Measurements from ENCODE around the gene HLF.
"Not testable (repeated sequence)": the region's sequence is repeated elsewhere in the genome, so short reads cannot be mapped to it uniquely, and the experiment has no call there.

The HLF gene

GRCh38 chr17:55312852-55313251 lies 48.1 kb downstream of the HLF start:
- no peak for DNase-seq

- DNase-seq, result no peak
These were observed 49.5 kb downstream of the HLF start for GRCh38 chr17:55314061-55314783.

DNA sequence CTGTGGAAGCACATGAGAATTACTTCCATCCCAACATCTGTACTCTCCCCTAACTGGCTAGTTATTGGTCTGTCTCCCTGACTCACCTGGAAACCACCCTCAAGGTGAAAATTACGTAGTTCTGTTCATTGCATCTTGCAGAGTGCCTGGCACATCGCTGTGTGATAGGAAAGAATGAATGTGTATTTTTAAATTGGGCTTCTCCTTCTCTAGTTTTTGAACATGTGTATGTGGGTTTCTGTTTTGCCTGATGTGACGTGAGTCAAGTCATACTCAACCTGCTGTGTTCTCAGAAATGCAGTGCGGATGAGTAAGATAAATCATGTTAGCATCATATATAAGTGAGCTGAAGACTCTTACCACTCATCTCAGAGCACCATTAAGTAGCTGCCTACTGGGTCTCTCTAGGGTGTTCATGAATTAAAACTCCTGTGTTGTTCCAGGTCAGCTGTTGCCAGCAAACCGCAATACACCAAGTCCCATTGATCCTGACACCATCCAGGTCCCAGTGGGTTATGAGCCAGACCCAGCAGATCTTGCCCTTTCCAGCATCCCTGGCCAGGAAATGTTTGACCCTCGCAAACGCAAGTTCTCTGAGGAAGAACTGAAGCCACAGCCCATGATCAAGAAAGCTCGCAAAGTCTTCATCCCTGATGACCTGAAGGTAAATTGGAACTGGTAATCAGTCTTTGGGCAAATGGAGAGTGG lies 50.2 kb downstream of the HLF start:
- DNase-seq, result no peak

DNA sequence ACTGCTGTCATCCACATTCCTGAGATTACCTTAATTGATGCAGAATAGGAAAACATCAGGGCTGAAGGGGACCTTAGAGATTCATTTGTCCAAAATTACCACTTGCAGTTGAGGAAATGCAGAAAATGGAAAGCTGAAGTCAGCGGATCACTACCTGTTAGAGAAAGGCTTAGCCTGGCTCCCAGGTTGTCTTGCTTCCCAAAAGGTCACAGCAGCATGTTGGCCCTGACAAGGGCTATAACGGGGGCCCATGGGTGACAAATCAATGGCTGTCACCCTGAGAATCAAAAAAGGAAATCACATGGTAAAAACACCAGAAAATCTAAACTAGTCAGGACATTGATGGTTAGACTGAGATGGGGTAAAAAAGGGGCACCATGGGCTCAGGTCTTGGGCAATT lies 51.7 kb downstream of the HLF start:
- DNase-seq, result no peak

DNA sequence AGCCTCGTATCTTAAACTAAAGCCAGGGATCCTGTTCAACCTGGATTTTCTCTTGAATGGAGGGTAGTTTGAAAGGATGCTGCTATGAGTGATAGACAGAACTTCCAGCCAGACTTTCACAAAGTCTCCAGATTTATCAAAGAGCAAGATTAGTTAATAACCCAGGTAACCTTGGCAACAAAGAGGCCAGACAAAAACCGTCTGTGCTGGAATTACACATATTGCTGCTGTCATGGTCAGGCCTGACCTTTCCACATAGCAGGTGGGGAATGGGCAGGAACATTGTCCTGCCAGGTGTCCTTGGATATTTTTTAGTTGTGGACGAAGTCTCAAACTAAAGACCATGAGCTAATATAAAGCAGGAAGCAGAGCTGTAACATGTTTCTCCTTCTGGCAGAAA lies 52.5 kb downstream of the HLF start:
- DNase-seq, result no peak

GRCh38 chr17:55318081-55318480 lies 53.3 kb downstream of the HLF start:
- DNase-seq, result no peak

DNA sequence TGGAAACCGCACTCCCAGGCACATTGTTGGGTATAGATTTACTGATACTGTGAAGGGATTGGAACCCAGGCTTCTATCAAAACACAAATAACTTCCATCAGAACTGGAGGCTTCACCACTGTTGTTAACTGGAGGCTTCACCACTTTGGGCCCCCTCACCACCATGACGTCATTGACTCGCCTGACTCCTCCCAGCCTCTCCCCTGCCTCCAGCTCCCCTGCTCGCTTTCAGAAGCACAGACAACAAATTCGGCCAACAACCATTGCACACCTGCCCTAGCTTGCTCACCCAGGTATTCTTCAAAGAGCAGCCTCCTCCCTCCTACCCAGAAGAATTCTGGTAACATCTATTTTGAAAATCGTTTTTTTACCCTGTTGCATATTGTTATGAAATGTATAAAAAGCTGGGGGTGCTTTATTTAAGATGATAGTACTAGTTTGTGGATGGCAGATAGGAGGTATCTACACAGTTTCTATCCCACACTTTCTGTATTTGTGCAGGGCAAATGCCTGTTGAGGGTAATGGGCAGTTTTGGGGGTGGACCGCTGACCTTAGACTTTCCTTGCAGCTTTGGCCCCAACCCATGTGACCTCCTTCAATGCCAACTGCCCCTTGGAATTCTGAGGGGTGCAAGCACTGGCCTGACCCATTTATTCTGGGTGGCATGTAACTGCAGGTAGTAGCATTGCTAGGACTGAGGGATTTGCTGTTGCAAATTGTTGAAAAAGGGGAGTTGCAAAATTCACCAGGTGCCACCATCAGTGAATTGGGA lies 54.1 kb downstream of the HLF start:
- no peak for DNase-seq

GRCh38 chr17:55319933-55320593 lies 55.3 kb downstream of the HLF start:
- no peak for DNase-seq

- DNase-seq, result no peak
These were observed 56.0 kb downstream of the HLF start for GRCh38 chr17:55320594-55321426.

- no peak for DNase-seq
These were observed 56.8 kb downstream of the HLF start for GRCh38 chr17:55321427-55322060.

GRCh38 chr17:55322453-55322985 lies 57.8 kb downstream of the HLF start:
- no peak for DNase-seq

DNA sequence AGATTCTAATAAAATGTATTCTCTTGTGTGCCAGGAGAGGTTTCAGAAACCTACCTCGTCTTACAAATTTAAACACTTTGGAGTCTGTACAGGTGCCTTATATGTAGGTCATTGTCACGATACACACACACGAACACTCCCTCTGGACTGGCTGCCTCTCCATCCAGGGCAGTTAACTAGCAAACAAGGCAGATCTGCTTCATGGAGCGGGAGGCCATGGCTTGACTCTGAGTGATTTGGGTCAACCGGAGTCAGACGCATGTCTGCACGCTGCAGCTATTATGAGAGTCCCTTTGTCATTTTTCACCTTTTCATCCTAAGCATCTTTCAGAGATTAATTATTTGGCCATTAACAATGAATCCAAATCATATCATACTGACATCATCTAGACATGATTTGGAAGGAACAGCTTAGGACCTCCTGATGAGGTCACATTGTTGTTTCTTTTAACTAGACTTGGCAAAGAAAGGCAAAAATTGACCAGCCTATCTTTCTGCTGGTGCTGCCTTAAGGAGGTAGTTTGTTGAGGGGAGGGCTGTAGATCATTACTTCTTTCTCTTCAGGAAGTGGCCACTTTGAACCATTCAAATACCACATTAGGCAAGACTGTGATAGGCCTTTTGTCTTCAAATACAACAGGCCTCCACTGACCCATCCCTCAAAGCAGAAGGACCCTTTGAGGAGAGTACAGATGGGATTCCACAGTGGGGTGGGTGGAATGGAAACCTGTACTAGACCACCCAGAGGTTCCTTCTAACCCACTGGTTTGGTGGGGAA lies 58.9 kb downstream of the HLF start:
- no peak for DNase-seq

- DNase-seq, result no peak
These were observed 59.7 kb downstream of the HLF start for GRCh38 chr17:55324296-55324978.

DNA sequence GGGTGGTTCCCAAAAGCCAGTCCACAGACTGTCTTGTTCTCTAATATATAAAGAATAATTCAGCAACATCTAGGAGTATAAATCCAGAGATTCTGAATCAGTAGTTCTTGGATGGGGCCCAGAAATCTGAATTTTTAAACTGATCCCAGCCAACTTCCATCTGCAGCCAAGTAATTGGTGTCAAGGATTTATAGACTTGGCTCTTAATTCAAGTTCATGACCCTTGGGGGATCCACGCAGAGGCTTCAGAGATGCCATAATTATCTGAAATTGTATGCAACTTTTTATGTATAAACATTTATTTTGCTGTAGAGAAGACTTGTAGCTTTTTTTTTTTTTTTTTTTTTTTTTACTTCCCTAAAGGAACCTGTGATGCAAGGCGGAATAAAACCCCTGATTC lies 60.6 kb downstream of the HLF start:
- DNase-seq, result no peak

GRCh38 chr17:55326030-55326429 lies 61.3 kb downstream of the HLF start:
- no peak for DNase-seq

DNA sequence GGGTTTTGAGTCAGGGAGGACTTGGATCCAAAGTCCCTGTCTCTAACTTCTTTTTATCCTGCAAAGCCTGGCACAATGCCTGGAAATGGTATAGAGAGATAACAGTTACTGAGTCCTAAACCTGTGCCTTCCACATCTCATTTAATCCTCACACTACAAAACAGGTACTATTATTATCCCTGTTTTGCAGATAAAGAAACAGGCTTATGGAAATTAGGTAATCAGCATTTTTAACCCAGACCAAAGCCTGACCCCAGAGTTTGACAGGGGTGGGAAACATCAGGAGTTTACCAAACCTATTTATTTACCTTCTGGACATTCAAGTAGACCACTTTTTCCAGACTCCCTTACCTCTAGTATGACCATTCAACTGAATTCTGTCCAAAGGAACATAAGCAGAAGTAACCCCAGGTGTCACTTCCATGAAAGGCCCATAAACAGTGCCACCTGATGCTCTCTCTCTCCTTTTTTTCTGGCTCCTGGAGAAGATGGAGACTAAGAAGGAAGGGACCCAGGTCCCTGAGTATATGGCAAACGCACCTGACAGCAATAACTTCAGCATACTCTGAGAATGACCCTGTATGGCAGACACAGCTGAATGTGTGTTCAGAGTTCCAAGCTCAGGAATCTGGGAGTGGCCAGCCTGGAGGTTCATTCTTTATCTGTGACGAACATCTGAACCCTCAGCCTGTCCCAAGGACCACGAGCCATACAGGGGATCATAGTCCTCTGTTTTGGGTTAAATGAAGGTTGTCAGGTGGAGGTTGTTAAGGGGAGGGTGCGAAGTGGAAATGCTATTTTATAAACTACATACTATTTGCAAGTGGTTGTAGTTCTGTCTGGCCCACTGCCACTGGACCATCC lies 62.7 kb downstream of the HLF start:
- no peak for DNase-seq

GRCh38 chr17:55328514-55328913 lies 63.8 kb downstream of the HLF start:
- DNase-seq, result not testable (repeated sequence)

DNA sequence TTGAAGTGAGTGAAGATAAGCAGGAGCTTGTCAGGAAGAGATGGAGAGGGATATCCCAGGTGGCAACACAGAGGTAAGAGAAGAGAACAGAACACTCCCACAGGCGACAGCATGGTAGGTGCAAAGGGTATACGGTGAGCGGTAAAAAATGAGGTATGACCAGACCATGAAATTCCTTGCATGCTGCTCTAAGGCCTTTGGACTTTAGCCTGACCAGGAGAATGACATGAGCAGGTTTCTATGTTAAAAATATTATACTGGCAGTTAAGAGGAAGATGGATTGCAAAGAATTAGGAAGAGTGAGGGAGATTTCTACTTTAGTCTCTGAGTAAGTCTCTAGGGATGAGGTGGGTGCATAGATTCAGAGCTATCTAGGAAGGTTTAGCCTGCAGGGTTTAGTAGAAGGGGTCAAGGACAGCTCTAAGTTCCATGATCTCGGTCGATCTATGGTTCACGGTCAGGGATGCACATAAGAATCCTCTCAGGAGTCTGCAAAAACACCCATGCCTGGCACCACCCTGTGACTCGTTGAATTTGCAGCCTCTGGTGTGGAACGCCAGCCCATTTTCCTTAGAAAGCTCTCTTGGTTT lies 65.7 kb downstream of the HLF start:
- no peak for DNase-seq
